Keratinocyte (primary cell): ENCODE data around the gene HDAC9. TPM values are rescaled to one million over a fixed set of nuclear protein-coding genes. Genes with fewer than 3 reads are reported as not detected.

Experiments used
- DNase-seq: peaks from one replicate; pipeline ENCODE4 v3.0.0-alpha.2; 2011; ENCODE audit warnings: low read depth, missing footprints, low spot score
- FAIRE-seq: peaks from 2 replicates; lab custom pipeline; 2011; peaks lifted over from hg19 to GRCh38; lab: Jason Lieb, UNC
- H2AFZ ChIP-seq: 2 replicates; pipeline ENCODE4 v1.6.0; 2012; ENCODE audit warnings: low read length, control low read depth, inconsistent platforms; ENCODE audit not compliant: control insufficient read depth
- H3K27ac ChIP-seq: 2 replicates; pipeline ENCODE4 v1.5.1; 2011; ENCODE audit warnings: low read length; ENCODE audit not compliant: control insufficient read depth, insufficient read depth
- H3K27me3 ChIP-seq: 3 replicates; pipeline ENCODE4 v1.6.0; 2011; ENCODE audit warnings: low read length; ENCODE audit not compliant: control insufficient read depth, insufficient read depth; ENCODE audit errors: extremely low read depth
- H3K36me3 ChIP-seq, 2 experiments: 2 replicates in 1 of 2; 3 replicates in 1 of 2; pipeline ENCODE4 v1.5.1; 2011; ENCODE audit warnings: low read length in 2 of 2, mild to moderate bottlenecking in 1 of 2; ENCODE audit not compliant: control insufficient read depth in 2 of 2, insufficient read depth in 2 of 2; ENCODE audit errors: extremely low read depth in 1 of 2
- H3K4me1 ChIP-seq: 3 replicates; pipeline ENCODE4 v1.5.1; 2011; ENCODE audit warnings: low read length; ENCODE audit not compliant: control insufficient read depth, insufficient read depth; ENCODE audit errors: extremely low read depth
- H3K4me2 ChIP-seq: 3 replicates; pipeline ENCODE4 v1.6.0; 2011; ENCODE audit warnings: low read depth, low read length; ENCODE audit not compliant: control insufficient read depth, insufficient read depth; ENCODE audit errors: extremely low read depth
- H3K4me3 ChIP-seq, 3 experiments: fragments of 200-600 bp in 1 of 3; sonication (generic) in 1 of 3; 2 replicates in 2 of 3; 3 replicates in 1 of 3; pipeline ENCODE4 v1.5.1; 2011 to 2016; ENCODE audit warnings: low read length in 3 of 3, mild to moderate bottlenecking in 3 of 3, control low read depth in 2 of 3, inconsistent platforms in 1 of 3, low read depth in 1 of 3, mixed read lengths in 1 of 3, mixed run types in 1 of 3, moderate library complexity in 1 of 3; ENCODE audit not compliant: control insufficient read depth in 2 of 3, insufficient read depth in 2 of 3; ENCODE audit errors: extremely low read depth in 1 of 3
- H3K79me2 ChIP-seq: 2 replicates; pipeline ENCODE4 v1.6.0; 2012; ENCODE audit warnings: low read length; ENCODE audit not compliant: control insufficient read depth, insufficient read depth
- H3K9ac ChIP-seq: 3 replicates; pipeline ENCODE4 v1.6.0; 2011; ENCODE audit warnings: low read length; ENCODE audit not compliant: control insufficient read depth, insufficient read depth; ENCODE audit errors: extremely low read depth
- H3K9me1 ChIP-seq: 3 replicates; pipeline ENCODE4 v1.6.0; 2011; ENCODE audit warnings: low read length; ENCODE audit not compliant: control insufficient read depth, insufficient read depth; ENCODE audit errors: extremely low read depth
- H3K9me3 ChIP-seq: 2 replicates; pipeline ENCODE4 v1.5.1; 2012; ENCODE audit warnings: low read depth, low read length; ENCODE audit not compliant: control insufficient read depth
- H4K20me1 ChIP-seq: 3 replicates; pipeline ENCODE4 v1.6.0; 2011; ENCODE audit warnings: low read length; ENCODE audit not compliant: control insufficient read depth, insufficient read depth; ENCODE audit errors: extremely low read depth
- CTCF ChIP-seq, 3 experiments: IDR thresholded peaks in 1 of 3; conservative IDR thresholded peaks in 1 of 3; optimal IDR thresholded peaks in 1 of 3; 2 replicates in 2 of 3; 3 replicates in 1 of 3; pipeline versions ENCODE3 to v1.5.1; 2011; ENCODE audit warnings: low read length in 3 of 3, mild to moderate bottlenecking in 3 of 3, moderate library complexity in 2 of 3, control low read depth in 1 of 3, inconsistent platforms in 1 of 3; ENCODE audit not compliant: insufficient read depth in 2 of 3; ENCODE audit errors: extremely low read depth in 1 of 3
- EZH2 ChIP-seq: IDR thresholded peaks from one replicate; pipeline ENCODE4 v1.6.1; 2012; ENCODE audit warnings: inconsistent platforms, mild to moderate bottlenecking, low read length, moderate library complexity
- dilution Hi-C: fragments of 300-500 bp; cut with MboI; formaldehyde crosslinking; loops from one replicate; pipeline ENCODE4 v1.7.0; 2020; ENCODE audit warnings: low sequenced_read_pairs; ENCODE audit not compliant: extremely low pct_ligation_motif_present
- polyA minus RNA-seq, 3 experiments: library from RNA; depleted of rRNA, polyadenylated mRNA; stranded (reverse); fragments of >200 nt; gene quantifications; 1 replicate in 1 of 3; 2 replicates in 1 of 3; 3 replicates in 1 of 3; pipeline ENCODE4 v1.2.3, GENCODE V29; 2011
- polyA plus RNA-seq, 5 experiments: library from polyadenylated mRNA; depleted of rRNA in 3 of 5; stranded (reverse) in 3 of 5; stranded (forward) in 1 of 5; unstranded in 1 of 5; fragments of >200 nt; gene quantifications; 1 replicate in 1 of 5; 2 replicates in 3 of 5; 3 replicates in 1 of 5; pipeline versions ENCODE4 v1.2.1 to v1.2.3, GENCODE V29; 2011 to 2012; ENCODE audit warnings: missing spikeins in 2 of 5, low read depth in 1 of 5, low replicate concordance in 1 of 5

Gene HDAC9
- polyA plus RNA-seq = 24.6 to 31.2 TPM (median 28.8 TPM) in 3 replicates
- 64.0 TPM for polyA plus RNA-seq (2011; ENCODE audit: low read depth)
- 20.4 and 33.1 TPM in 2 replicates for polyA plus RNA-seq (2011; cell fraction: cytosol; rRNA removed)
- 34.0 and 40.7 TPM in 2 replicates for polyA plus RNA-seq (2011; cell fraction: nucleus; rRNA removed)
- polyA plus RNA-seq (2012; ENCODE audit: low replicate concordance) = 21.0 and 26.7 TPM in 2 replicates
- 41.8 to 115 TPM (median 100 TPM) in 3 replicates for polyA minus RNA-seq
- polyA minus RNA-seq (2011; cell fraction: cytosol; rRNA and poly(A)+ RNA removed) = 37.8 TPM
- polyA minus RNA-seq (2011; cell fraction: nucleus; rRNA and poly(A)+ RNA removed) = 111 and 204 TPM in 2 replicates

- Histone ChIP-seq H3K27me3 (no peaks in the 10 kb centered on the region), H3K4me2 (peak within 1 kb of the TSS; percentile 55), H3K9me3 (no peaks in the 10 kb centered on the region), H3K27ac (no peak within 1 kb of the TSS), H4K20me1 (no peaks in the 10 kb centered on the region), H3K9ac (no peak within 1 kb of the TSS), H3K36me3 (no peaks in the 10 kb centered on the region), H3K9me1 (no peaks in the 10 kb centered on the region), H3K4me3 (peak within 1 kb of the TSS in 2 of 3 experiments; percentile 22 to 41), H2AFZ (peak within 1 kb of the TSS; percentile 41), H3K4me1 (peaks cover 8% of the 10 kb centered on the region), H3K79me2 (no peaks in the 10 kb centered on the region)
- peak; percentile 79 for FAIRE-seq
- dilution Hi-C loops = no loop called here
- DNase-seq = no peak
- TF ChIP-seq EZH2 = no peak
- TF ChIP-seq CTCF (optimal IDR thresholded peaks at IDR 0.05 in 1 of 3, IDR thresholded peaks at IDR 0.05 in 1 of 3, conservative IDR thresholded peaks at IDR 0.05 in 1 of 3; ENCODE audit: extremely low read depth in 1 of 3, insufficient read depth in 2 of 3, low read length in 3 of 3) = no peak
Observed at GRCh38 chr7:18495412-18496340, at the start of gene HDAC9. Gene HDAC9, plus strand, starts transcription at chr7:18495749. Its CDS starts 554 bp downstream, at chr7:18496303.

- no peak overlapping the region for H3K4me3 ChIP-seq
- H3K79me2 ChIP-seq = no peaks in the 10 kb centered on the region
- no peak for FAIRE-seq
- no peak for DNase-seq
- no peak overlapping the region for H3K27ac ChIP-seq
- H3K9me3 ChIP-seq = no peaks in the 10 kb centered on the region
- no peak overlapping the region for H3K4me2 ChIP-seq
- H3K36me3 ChIP-seq = no peaks in the 10 kb centered on the region
- no peaks in the 10 kb centered on the region for H3K4me1 ChIP-seq
- dilution Hi-C loops = no loop called here
- H3K9me1 ChIP-seq = no peaks in the 10 kb centered on the region
- no peak overlapping the region for H2AFZ ChIP-seq
- TF ChIP-seq EZH2 = no peak
- no peak for TF ChIP-seq CTCF (optimal IDR thresholded peaks at IDR 0.05 in 1 of 3, IDR thresholded peaks at IDR 0.05 in 1 of 3, conservative IDR thresholded peaks at IDR 0.05 in 1 of 3; ENCODE audit: extremely low read depth in 1 of 3, insufficient read depth in 2 of 3, low read length in 3 of 3)
- H3K9ac ChIP-seq = no peak overlapping the region
- no peaks in the 10 kb centered on the region for H3K27me3 ChIP-seq
- no peaks in the 10 kb centered on the region for H4K20me1 ChIP-seq
Observed at GRCh38 chr7:18445916-18446520, 49.5 kb upstream of the HDAC9 start.
